Activated CD8-positive, alpha-beta memory T cell treated with anti-CD3 and anti-CD28 coated beads for 1 hour (primary cell): Measurements from ENCODE around the gene TSPAN18.

Source experiments
- DNase-seq, 2 donors: peaks; one replicate each; pipeline ENCODE4 v3.0.0-alpha.2; 2020; ENCODE audit warnings: low read depth in 1 of 2; ENCODE audit errors: extremely low read depth in 1 of 2

Gene TSPAN18

DNA sequence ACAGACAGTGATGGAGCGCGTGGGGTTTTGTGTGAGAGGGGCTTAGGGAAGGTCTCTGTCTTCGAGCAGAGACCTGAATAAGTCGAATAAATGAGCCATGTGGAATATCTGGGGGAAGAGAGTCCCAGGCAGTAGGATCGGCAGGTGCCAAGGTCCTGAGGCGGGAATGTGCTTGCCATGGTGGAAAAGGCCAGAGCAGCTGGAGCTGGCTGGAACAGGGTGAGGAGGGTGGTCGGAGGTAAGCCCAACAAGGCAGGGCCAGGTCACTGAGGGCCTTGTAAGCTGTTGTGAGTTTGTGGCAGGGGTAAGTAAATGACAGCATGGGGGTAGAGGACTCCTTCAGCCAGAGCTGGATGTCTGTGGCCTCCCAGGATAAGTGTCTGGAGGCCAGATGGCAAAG, 152.7 kb downstream of the TSPAN18 start:
- DNase-seq = no peak

DNA sequence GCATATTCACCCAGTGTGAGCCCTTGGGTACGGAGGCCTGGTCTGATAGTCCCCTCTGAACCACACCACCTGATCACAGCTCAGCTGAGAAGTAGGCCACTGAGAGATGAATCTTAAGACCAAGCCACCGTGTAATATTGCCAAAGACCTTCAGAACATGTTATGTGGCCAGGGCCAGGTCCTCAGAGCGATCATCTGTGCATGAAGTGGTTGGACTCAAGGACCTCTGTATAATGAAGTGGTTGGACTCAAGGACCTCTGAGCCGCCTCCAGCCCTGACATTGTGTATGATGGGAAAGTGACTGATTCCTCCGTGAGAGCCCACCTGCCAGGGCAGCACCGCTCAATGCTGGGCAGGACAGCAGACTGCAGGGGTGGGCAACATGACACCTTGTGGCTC, 153.7 kb downstream of the TSPAN18 start:
- no peak for DNase-seq

DNA sequence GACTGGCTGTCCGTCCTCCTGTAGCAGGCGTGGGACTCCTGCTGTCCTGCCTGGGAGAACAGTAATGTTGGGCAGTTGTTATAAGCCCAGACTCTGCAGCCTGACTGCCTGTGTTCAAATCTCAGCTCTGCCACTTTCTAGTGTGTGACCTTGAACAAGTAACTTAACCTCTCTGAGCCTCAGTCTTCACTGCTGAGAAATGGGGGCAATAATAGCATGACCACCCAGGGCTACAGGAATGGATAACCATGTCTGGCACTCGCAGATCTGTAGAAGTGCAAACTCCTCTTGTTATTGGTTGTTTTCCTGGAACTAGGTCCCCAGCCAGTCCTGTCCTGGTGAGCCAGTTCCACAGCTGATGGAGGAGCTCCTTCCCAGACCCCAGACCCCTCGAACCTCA, 154.2 kb downstream of the TSPAN18 start:
- DNase-seq = no peak

DNA sequence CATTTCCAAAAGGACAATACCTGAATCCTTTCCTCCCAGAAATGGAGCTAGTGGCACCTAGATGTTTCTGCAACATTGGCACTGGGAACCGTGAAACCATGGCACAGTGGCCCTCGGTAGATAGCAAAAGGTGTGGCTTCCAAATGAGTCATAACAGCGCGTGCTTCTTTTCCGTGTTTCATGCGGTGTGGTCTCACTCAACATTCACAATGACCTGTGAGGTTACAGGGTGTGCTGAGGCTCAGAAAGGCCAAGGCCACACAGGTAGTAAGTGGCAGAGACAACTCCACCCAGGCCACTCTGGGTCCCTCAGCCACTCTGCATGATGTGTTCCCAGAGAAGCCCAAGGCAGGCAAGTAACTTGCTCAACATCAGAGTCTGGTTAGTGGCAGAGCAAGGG, 156.5 kb downstream of the TSPAN18 start:
- DNase-seq = no peak

DNA sequence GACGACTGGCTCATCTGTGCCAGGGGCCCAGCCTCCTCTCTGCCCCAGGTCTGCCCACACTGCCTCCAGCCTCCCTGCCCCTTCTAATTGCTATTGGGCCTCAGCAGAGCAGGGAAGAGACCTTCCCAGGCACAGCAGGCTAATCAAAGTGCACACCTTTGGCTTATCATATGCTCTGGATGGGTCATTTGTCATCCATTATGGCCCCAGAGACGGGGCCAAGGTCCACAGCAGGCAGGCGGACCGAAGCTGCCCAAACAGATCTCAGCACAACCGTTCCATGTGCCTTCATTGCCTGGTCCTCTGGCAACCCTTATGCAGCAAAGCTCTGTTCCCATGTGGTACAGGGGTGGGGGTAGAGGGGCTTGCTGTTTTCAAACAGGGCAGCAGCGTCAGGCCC, 157.3 kb downstream of the TSPAN18 start:
- no peak for DNase-seq

DNA sequence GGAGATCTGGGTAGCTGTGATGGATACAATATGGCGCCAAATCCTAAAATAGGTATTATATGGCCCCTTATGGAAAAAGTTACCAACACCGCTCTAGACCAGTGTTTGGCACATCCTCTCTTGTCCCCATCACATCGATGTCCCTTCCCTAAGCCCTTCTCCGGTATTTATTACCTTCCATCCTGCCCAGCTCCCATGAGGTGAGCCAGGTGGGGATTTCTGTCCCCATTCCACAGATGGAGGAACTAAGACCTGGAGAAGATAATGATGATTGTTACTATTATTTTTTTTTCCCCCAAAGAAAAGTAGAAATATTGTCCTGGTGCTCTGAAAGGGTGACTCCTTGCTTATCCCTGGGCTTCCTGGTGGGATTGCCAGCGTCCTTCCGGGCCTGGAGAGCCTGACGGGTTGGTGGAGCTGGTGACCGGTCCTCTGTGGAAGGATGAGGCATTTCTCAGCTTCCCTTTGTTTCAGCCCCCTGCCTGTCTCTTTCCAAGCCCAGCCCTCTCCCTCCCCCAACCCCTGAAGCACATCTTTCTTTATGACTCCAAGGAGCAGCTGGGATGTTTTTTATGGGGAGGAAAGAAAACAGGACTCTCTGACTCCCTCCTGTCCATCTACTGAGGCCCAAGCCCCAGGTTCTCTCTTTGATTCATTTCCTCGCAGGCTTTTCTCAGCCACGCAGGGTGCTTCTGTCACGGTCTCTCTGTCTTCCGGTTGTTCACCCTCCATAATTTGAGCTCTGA, 158.5 kb downstream of the TSPAN18 start:
- DNase-seq = no peak

DNA sequence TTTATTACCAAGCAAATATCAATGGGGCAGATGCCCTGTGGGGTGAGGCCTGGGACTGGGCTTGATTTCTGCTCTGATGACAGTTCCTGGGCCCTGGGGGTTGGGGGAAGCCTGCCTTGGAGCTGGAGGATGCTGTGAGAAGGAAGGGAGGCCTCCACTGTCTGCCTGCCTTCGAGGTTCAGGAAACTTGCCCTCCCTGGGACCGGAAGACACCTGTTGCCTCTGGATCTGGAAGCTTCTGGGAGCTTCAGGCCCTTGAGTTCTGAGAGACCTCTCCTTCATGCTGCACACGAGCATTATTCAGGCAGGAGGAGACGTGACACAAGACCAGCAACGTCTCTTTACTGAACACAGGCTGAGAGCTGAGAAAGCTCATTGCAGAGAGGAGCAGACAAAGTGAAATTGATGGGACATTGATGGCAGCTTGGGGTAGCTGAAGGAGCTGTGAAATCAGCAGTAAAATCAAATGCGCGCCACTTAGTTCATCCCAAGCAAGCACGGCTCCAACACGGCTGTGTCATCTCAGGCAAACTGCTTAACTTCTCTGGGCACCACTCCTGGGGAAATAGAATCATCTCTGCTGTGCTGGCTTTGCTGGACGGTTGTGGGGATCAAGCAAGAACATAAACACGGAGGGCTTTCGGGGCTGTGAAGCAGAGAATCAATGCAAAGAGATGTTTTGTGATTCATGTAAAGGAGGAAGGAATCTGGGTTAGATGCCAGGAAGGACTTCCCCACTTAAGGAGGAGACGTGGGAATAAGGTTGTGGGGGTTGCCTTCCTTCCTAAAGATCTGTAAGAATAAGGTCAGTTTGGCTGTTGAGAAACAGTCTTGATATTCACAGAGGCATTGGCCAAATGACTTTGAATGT, 159.4 kb downstream of the TSPAN18 start:
- DNase-seq = no peak

DNA sequence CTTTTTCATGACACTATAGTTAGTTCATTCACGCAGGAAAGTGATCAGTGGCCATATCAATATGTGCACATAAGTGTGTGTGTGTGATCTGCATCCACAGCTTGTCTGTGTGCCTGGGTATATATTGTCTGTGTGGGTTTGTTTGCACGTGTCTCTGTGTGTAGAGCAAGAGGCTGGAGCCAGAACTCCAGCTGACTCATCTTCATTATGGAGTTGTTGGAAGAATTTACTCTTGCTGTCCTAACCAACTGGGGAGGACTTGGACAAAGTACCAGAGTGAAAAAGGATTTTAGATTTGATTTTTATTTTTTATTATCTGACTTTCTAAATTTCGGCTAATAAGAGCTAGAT, 160.0 kb downstream of the TSPAN18 start:
- DNase-seq = no peak

DNA sequence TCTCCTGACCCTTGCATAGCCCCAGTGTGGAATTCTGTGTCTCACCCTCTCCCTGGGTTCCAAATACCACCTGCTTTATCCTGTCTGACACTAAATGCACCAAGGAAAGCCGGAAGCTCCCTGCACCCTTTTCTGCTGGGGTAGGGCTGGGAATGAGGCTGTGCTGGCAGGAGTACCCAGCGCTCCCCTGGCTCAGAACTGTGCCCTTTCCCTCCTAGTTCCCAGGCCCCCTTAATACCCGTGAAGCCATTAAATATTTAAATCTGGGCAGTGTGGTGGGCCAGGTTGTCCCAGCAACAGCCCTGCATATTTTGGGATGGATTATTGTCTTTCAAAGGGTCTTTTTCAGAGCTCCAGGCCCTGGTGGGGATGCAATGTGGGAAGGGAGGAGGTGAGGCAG, 160.9 kb downstream of the TSPAN18 start:
- DNase-seq = no peak

DNA sequence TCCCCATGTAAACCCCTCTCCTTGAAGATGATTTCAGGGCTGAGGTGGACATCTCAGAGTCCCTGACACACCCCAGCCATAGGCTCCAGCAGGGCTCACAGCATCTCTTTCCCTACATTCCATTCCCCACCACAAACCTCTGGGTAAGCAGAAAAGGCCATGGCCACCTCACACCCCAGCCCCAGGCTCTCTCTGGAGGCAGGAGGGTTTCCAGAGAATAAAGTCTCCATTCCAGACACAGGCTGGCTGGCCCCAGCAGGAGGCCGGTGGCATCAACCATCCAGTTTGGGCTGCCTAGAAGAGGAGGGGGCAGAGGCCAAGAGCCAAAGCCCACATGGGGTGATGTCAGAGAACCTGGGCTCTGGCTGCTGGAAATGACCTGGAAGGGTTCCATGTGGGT, 162.5 kb downstream of the TSPAN18 start:
- DNase-seq = no peak

DNA sequence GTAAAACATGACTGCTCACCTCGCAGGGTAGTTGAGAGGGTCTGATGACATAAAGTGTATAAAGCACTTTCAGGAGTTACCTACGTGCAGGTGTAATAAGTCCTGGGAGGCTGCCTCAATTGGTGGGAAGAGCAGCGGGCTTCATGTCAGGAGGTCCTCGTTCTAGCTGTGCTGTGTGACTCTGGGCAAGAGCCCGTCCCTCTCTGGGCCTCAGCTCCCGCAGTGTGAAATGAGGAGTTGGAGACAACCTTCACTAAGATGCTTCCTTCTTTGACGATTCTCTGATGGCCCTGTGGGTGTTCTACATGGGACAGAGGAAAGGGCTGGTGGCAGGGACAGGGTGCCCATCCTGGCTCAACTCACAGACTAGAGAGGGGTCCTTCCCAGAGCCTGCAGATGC, 166.1 kb downstream of the TSPAN18 start:
- no peak for DNase-seq

DNA sequence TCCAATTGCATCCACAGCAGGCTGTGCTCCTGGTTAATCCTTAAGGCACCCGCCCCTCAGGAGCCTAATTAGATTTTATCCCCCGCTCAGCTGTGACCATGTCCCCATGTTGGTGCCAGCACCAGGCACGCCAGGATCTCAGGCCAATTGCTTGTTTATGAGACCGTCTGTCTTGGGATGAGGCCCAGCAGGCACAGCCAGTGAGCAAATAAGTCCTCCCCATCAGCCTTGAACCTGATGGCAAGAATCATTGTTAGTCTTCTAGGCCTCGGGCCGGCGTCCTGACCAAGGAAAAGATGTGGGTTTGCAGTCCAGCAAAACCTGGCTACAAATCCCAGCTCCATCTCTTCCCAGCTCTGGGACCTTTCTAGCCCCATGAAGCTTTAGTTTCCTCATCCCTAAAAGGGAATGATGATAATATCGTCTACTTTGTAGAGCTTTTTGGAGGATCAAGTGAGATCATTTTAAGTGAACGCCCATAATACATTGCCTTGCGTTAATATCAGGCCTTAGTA, 166.6 kb downstream of the TSPAN18 start:
- no peak for DNase-seq

DNA sequence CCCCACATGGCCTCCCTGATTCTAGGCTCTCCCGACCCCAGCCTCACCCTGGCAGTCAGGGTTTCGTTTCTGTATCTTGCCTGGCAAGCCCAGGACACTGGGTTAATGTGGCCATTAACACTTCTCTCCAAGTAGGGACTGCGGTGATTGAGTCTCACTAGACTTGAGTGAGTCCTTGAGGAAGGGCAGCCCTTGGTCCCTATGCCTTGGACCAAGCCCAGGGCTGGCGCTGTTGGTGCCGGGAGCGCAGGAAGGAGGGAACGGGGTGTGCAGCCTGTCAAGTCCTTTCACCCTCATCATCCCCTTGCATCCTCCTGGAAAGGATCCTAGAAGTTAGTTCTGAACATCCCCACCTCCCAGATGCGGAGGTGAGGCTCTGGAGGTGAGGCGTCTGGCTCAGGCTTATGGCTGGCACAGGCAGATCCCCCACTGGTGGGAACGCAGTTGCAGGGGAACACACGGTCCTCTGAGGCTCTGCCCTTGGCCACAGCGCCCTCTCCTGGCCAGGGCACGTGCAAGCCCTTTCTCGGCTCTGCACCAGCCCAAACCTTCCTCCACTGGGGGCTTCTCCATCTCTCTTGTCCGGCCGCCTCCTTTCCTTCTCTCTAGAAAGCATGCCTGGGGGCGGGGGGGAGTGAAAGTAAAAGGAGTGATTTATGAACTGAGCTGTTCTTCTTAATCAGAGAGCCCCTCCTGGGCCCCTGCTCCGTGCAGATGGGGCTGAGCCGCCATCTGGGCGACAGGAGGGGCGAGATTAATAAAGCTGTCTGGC, 167.3 kb downstream of the TSPAN18 start:
- DNase-seq = peak in 1 of 2 donors; percentile 45

DNA sequence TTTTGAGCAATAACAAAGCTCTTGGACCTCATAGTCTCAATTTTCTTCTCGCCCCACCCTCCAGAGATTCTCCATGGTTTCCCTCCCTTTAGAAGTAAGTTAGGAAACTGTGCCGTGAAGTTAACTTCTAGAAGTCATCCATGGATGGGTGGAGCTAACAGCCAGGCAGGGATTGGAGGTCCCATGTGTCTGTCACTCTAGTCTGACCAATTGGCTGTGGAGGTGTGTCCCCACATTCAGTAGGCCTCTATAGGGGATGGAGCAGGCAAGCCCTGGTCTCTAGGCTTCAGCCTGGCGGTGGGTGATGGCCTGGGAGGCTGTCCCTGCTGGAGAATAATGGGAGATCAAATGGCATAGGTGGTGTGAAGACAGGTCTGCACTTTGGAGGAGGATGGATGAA, 173.2 kb downstream of the TSPAN18 start:
- DNase-seq = no peak

DNA sequence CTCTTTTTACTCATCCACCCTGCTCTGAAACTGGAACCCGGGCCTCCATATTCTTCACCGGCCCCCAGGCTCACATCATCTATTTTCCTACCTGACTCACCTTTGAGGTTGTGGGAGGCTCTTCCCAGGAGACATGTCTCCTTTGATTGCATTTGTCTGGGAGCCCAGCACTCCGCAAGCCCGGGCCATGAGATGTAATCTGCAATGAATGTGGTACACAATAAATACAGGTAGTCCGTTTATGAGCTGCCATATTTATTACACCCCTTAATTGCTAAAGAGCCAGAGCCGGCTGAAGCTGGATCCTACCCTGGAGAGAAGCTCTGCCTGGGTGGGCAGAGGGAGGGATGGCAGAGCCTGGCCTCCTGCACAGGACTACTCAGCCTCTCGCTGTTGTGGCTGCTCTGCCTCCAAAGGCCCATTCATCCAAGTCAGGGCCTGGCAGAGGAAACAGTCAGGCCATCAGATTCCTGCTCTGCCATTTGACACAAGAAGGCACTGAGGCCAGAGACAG, 174.4 kb downstream of the TSPAN18 start:
- DNase-seq = no peak

DNA sequence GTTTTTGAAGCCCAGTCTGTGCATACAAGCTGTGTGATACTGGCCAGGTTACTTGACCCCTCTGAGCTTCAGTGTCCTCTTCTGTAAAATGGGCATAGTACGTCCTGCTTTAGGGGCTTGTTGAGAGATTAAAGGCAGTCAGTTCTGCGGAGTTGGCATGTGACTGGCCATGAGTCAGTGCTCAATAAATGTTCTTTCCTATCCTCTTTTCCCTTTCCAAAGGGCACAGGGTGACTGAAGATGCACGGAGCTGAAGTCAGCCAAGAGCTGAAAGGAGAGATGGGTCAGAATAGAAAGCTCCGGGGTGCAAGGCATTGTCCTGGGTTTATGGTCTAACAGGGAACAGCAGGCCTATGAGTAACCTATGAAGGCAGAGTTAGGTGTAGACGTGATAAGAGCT, 175.0 kb downstream of the TSPAN18 start:
- DNase-seq = no peak

DNA sequence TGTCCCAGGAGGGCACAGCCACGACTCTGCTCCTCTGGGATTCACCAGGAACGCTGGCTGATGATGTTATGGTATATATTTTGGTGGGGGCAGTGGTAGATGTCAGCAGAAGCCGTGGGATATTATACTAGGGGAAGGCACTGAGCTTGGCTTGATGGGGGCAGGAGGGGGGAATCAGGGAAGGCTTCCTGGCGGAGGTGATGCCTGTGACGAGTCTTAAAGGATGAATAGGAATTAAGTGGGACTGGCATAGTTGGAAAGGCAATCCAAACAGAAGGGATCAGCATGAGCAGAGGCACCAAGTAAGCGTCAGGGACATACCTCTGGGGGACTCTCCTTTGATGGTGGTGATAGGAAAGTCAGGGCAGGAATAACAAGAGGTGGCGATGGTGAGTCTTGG, 176.3 kb downstream of the TSPAN18 start:
- no peak for DNase-seq

DNA sequence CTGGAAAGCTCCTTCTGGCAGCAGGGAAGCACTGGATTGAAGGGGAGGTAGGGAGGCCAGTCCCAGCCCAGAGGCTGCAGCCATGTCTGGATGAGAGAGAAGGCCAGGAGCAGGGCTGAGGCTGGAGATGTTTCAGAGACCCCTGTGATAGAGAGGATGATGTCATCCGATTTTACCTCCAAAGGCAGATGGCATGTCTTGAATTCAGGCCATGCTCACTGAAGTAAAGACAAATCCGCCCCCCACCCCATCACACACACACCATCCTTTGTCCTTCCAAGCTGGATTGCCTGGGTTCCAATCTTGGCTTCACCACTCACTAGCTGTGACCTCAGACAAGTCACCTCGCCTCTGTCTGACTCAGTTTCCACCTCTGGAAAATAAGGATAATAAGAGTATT, 176.8 kb downstream of the TSPAN18 start:
- no peak for DNase-seq

DNA sequence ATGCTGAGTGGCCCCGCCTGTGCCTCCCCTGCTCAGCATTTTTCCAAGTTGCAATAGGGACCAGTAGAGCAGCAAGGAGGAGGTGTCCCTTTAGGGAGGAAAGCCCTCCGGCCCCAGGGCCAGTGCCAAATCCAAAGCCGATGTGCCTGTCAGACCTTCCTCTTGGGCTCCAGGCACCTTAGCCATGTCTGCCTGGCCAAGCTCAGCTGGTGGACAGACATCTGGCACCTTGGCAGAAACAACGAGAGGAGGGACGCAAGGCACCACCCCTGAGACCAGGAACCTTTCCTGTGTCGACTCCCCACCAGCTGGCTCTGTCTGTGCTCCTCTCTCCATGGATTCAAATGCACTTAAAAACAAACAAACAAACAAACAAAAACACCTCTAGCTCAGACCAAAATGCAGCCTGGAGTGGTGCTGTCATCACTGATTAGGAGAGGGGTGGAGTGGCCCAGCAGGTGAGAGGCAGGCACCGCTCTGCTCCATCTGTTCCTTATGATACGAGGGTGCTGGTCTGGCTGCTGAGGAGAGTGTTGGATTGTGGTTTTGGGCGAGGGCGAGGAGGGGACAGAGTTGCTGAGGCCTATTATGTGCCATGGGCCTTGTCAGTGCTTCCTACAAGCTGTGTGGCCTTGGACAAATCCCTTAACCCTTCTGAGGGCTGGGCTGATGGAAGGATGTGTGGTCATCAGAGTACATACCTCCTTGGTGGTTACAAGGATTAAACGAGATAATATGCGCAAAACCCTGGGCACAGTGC, 177.7 kb downstream of the TSPAN18 start:
- DNase-seq = no peak

DNA sequence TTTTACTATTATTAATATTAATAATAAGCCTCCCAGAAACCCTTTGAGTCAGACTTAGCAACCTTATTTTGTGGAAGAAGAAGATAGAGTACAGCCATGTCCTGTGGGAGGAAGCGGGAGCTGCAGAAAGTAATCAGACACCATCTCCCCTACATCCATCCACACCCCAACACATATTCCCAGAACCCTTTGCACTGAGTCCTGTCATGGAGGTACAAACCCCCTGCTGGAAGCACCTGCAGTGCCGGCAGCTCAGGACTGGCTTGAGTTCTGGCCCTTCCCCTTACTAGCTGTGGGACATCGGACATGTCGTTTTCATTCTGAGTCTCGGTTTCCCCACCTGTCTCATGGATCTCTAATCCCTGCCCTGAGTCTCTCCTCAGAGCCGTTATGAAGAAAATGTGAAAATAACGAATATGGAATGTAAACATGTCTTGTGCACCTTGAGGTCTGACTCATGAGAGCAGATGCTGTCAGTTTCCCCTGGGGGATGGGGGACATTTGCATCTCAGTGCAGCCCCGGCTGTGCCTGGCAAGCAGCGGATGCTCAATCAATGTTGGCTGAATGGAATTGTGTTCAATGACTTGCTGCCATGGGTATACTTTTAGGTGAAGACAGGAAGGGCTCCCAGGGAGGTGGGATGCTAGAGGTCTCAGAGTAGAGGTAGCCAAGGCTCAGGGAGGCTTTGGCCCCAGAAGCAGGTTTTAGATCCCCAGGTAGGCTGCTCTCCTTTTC, 178.5 kb downstream of the TSPAN18 start:
- no peak for DNase-seq
